ENCODE data around the gene IARS1. TPM values are rescaled to one million over a fixed set of nuclear protein-coding genes. Genes with fewer than 3 reads are reported as not detected.

The IARS1 gene
- total and polyA plus RNA-seq, 2 of the 8 experiments (the other 6 are each of a cell fraction or from before 2014, with no cell fraction given) = 74.9 to 243 TPM

DNA sequence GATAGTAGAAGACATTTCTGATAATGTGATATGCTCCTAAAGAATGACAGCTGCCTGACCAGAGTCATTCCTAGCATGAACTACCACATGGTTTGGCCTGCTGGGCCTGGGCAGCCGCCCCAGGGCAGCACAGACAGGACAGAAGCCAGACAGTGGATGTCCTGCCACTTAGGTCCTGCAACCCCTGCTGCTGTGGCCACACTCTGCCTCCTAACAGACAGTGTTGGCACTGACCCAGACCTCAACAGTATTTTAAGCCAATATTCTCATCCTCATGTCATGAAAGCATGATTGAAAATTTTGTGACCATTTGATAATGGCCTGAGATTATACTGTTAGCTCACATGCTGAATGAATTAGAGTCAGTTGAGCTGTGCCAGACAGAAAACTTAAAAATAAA, 48.1 kb upstream of the IARS1 start (continued):
- no peak for TF ChIP-seq CHD2 (IDR thresholded peaks at IDR 0.05; ENCODE audit: low read length)
- TF ChIP-seq SP2 (IDR thresholded peaks at IDR 0.05; ENCODE audit: low read length) = no peak
- TF ChIP-seq BCL11A (IDR thresholded peaks at IDR 0.05; ENCODE audit: low read depth in 2 of 2, low read length in 2 of 2) = no peak
